ENCODE results near the gene NDUFAF5. TPM values are rescaled to one million over a fixed set of nuclear protein-coding genes. Genes with fewer than 3 reads are reported as not detected.
A peak's percentile ranks its signal among the peaks of the same experiment; 100 is the strongest.

NDUFAF5 gene
- total and polyA plus RNA-seq, 2 donors (not counting 3 experiments of a cell fraction or from before 2014, with no cell fraction given) = 9.8 to 26.4 TPM

DNA sequence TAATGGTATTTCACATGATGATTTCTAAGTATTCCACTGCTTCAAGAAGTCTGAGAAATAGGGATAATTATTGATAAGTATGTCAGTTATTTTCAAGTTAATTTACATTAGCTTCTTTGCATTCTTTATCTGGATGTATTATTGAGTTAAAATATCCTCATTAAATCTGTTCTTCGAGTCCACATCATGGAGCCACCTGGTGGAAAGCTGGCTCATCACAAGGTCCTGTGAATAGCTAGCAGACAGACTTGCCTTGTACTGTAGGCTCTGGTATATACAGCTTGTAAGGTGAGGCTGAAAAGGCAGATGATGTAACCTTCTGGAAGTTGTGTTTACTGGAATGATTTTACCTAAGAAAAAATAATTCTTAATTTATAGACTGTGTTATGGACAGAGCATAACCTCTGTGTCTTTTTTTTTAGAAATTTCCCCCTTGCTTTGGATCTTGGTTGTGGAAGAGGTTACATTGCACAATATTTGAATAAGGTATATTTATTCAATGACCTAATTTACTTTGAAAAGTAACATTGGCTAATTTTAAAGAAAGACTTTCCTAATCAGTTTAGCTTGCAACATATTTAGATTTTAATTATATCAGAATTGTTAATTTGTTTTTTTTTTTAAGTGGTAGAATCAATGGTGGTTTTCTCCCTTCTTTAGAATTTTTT is 3.5 kb downstream of the NDUFAF5 start:
- no peaks in the 10 kb centered on the region for H3K9me3 ChIP-seq (replicated peaks; ENCODE audit: control insufficient read depth, insufficient read depth, low read length)
- H3K9me1 ChIP-seq (replicated peaks; ENCODE audit: control insufficient read depth, extremely low read depth, insufficient read depth, low read length) = no peaks in the 10 kb centered on the region
- no peak overlapping the region for H2AFZ ChIP-seq (ENCODE audit: low read depth, low read length)
- no peaks in the 10 kb centered on the region for H3K27me3 ChIP-seq (ENCODE audit: control insufficient read depth in 2 of 2, insufficient read depth in 2 of 2, low read length in 2 of 2)
- H3K4me3 ChIP-seq (replicated peaks in 1 of 3; ENCODE audit: insufficient read depth in 1 of 3, low read depth in 1 of 3, low read length in 3 of 3) = no peak overlapping the region
- no peak overlapping the region for H3K4me2 ChIP-seq (ENCODE audit: insufficient read depth, low read length)
- FAIRE-seq (peak; percentile 89), DNase-seq (ENCODE audit: low read depth, low spot score) (peak; percentile 67)
- peaks cover 4% of the 10 kb centered on the region for H4K20me1 ChIP-seq (replicated peaks; ENCODE audit: control insufficient read depth, extremely low read depth, insufficient read depth, low read length)
- BruUV-seq (replicated peaks) = no TSS peak
- H3K36me3 ChIP-seq (ENCODE audit: control insufficient read depth in 2 of 2, extremely low read depth in 1 of 2, insufficient read depth in 2 of 2, low read length in 2 of 2) = peaks cover 6 to 25% of the 10 kb centered on the region in 2 experiments
- H3K79me2 ChIP-seq (ENCODE audit: control insufficient read depth, insufficient read depth, low read length) = peaks cover 43% of the 10 kb centered on the region
- H3K9ac ChIP-seq (replicated peaks; ENCODE audit: extremely low read depth, insufficient read depth, low read length) = no peak overlapping the region
- CTCF ChIA-PET = interaction anchor here (0.6 to 2.3 kb wide), 32 partner anchors 8 to 864 kb away, joined by 3 to 38 read pairs (median 5); no protein-coding TSS in a partner anchor
- POLR2A ChIA-PET = no interaction called here
- dilution Hi-C loops (cut with MboI; ENCODE audit: extremely low pct_ligation_motif_present, low sequenced_read_pairs) (no loop called here), intact Hi-C loops (cut with micrococcal nuclease) (loop anchor here (1.0 to 5.0 kb wide), 3 partner anchors 331 to 861 kb away; no protein-coding TSS in a partner anchor)
- no peak overlapping the region for H3K27ac ChIP-seq (ENCODE audit: insufficient read depth, low read depth, low read length)
- peaks cover 19% of the 10 kb centered on the region for H3K4me1 ChIP-seq (ENCODE audit: control insufficient read depth, extremely low read depth, insufficient read depth, low read length)
- TF ChIP-seq POLR2A (IDR thresholded peaks at IDR 0.05; ENCODE audit: low read depth, low read length) (no peak), JUN (IDR thresholded peaks at IDR 0.05; ENCODE audit: borderline replicate concordance, insufficient read depth, insufficient read length, low read depth) (no peak)
- TF ChIP-seq, protein P1, sequence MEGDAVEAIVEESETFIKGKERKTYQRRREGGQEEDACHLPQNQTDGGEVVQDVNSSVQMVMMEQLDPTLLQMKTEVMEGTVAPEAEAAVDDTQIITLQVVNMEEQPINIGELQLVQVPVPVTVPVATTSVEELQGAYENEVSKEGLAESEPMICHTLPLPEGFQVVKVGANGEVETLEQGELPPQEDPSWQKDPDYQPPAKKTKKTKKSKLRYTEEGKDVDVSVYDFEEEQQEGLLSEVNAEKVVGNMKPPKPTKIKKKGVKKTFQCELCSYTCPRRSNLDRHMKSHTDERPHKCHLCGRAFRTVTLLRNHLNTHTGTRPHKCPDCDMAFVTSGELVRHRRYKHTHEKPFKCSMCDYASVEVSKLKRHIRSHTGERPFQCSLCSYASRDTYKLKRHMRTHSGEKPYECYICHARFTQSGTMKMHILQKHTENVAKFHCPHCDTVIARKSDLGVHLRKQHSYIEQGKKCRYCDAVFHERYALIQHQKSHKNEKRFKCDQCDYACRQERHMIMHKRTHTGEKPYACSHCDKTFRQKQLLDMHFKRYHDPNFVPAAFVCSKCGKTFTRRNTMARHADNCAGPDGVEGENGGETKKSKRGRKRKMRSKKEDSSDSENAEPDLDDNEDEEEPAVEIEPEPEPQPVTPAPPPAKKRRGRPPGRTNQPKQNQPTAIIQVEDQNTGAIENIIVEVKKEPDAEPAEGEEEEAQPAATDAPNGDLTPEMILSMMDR (IDR thresholded peaks at IDR 0.05; ENCODE audit: extremely low read depth in 1 of 2, insufficient read depth in 1 of 2, low read depth in 1 of 2, low read length in 2 of 2) = peak; percentile 48 to 52

DNA sequence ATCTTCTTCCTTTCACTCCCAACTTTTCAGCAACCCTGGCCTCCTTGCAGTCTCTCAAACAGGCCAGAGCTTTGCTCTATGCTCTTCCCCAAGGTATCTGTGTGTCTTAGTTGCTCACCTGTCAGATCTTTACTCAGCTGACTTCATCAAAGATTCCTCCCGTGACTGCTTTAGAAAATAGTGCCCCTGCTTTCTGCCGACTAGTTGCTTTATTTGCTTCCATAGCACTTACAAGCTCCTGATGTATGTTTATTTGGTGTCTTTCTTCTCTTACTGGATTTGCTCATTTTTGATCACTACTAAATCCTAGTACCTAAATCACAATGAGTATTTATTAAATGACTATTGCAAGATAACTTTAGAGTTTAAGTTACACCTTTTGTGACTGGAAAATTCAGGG is 5.9 kb downstream of the NDUFAF5 start:
- dilution Hi-C loops (cut with MboI; ENCODE audit: extremely low pct_ligation_motif_present, low sequenced_read_pairs) = no loop called here
- ChIA-PET CTCF (interaction anchor here (1.3 to 1.6 kb wide), 2 partner anchors 10 to 29 kb away, joined by 4 read pairs; no protein-coding TSS in a partner anchor), POLR2A (no interaction called here)
- TF ChIP-seq, protein P2, sequence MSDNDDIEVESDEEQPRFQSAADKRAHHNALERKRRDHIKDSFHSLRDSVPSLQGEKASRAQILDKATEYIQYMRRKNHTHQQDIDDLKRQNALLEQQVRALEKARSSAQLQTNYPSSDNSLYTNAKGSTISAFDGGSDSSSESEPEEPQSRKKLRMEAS (IDR thresholded peaks at IDR 0.05; ENCODE audit: insufficient read depth, insufficient read length) = no peak
- TF ChIP-seq FOS (IDR thresholded peaks at IDR 0.05; ENCODE audit: borderline replicate concordance, insufficient read depth, low read length) (no peak), POLR2A (IDR thresholded peaks at IDR 0.05; ENCODE audit: low read depth, low read length) (no peak), GATA2 (IDR thresholded peaks at IDR 0.05; ENCODE audit: insufficient read depth, insufficient read length, low read depth, low read length) (no peak), POLR2AphosphoS5 (IDR thresholded peaks at IDR 0.05; ENCODE audit: insufficient read depth, low read depth, low read length) (no peak), EZH2 (IDR thresholded peaks at IDR 0.05; ENCODE audit: borderline replicate concordance, low read depth, low read length, severe bottlenecking) (no peak), MYC (IDR thresholded peaks at IDR 0.05; ENCODE audit: low read depth, low read length) (no peak), JUN (IDR thresholded peaks at IDR 0.05; ENCODE audit: borderline replicate concordance, insufficient read depth, insufficient read length, low read depth) (no peak)
- TF ChIP-seq, protein P1 (IDR thresholded peaks at IDR 0.05; ENCODE audit: extremely low read depth in 1 of 2, insufficient read depth in 1 of 2, low read depth in 1 of 2, low read length in 2 of 2) = no peak
- intact Hi-C loops (cut with micrococcal nuclease) = no loop called here
- no peak overlapping the region for H3K9ac ChIP-seq (replicated peaks; ENCODE audit: extremely low read depth, insufficient read depth, low read length)
- DNase-seq (ENCODE audit: low read depth, low spot score) (no peak), FAIRE-seq (no peak)
- no peak overlapping the region for H3K27ac ChIP-seq (ENCODE audit: insufficient read depth, low read depth, low read length)
- H3K36me3 ChIP-seq (ENCODE audit: control insufficient read depth in 2 of 2, extremely low read depth in 1 of 2, insufficient read depth in 2 of 2, low read length in 2 of 2) = peaks cover 12 to 34% of the 10 kb centered on the region in 2 experiments
- H3K4me2 ChIP-seq (ENCODE audit: insufficient read depth, low read length) = no peak overlapping the region
- H3K27me3 ChIP-seq (ENCODE audit: control insufficient read depth in 2 of 2, insufficient read depth in 2 of 2, low read length in 2 of 2) = no peaks in the 10 kb centered on the region
- H3K9me1 ChIP-seq (replicated peaks; ENCODE audit: control insufficient read depth, extremely low read depth, insufficient read depth, low read length) = no peaks in the 10 kb centered on the region
- H3K9me3 ChIP-seq (replicated peaks; ENCODE audit: control insufficient read depth, insufficient read depth, low read length) = no peaks in the 10 kb centered on the region
- peaks cover 21% of the 10 kb centered on the region for H3K79me2 ChIP-seq (ENCODE audit: control insufficient read depth, insufficient read depth, low read length)
- peaks cover 4% of the 10 kb centered on the region for H4K20me1 ChIP-seq (replicated peaks; ENCODE audit: control insufficient read depth, extremely low read depth, insufficient read depth, low read length)
- H3K4me1 ChIP-seq (ENCODE audit: control insufficient read depth, extremely low read depth, insufficient read depth, low read length) = peaks cover 12% of the 10 kb centered on the region
- no TSS peak for BruUV-seq (replicated peaks)
- no peak overlapping the region for H2AFZ ChIP-seq (ENCODE audit: low read depth, low read length)
- H3K4me3 ChIP-seq (replicated peaks in 1 of 3; ENCODE audit: insufficient read depth in 1 of 3, low read depth in 1 of 3, low read length in 3 of 3) = no peak overlapping the region
